Measurements from ENCODE around the gene SPOCK3. TPM values are rescaled to one million over a fixed set of nuclear protein-coding genes. Genes with fewer than 3 reads are reported as not detected.

Gene SPOCK3
- total and polyA plus RNA-seq, 10 of the 15 experiments (the other 5 are each of a cell fraction or from before 2014, with no cell fraction given) = 0.06 to 0.39 (median 0.09) TPM; not detected in 5

GRCh38 chr4:167020410-167020809, 213.9 kb downstream of the SPOCK3 start:
- ChIA-PET SMC1A (ENCODE audit: uncharacterized antibody, unreplicated experiment) (no interaction called here), RAD21 (ENCODE audit: unreplicated experiment) (interaction anchor here (1.4 kb wide), 1 partner anchor 181 kb away, joined by 3 read pairs; no protein-coding TSS in a partner anchor), CTCF (interaction anchor here (0.6 to 1.0 kb wide), 2 partner anchors 271 to 855 kb away, joined by 3 to 4 read pairs; no protein-coding TSS in a partner anchor), POLR2A (no interaction called here)
- no peaks in the 10 kb centered on the region for H4K20me1 ChIP-seq (ENCODE audit: control insufficient read depth, insufficient read depth)
- BruUV-seq (replicated peaks) = no TSS peak
- ATAC-seq = peak; percentile 69
- H3K4me3 ChIP-seq = no peak overlapping the region
- TF ChIP-seq RAD21 (IDR thresholded peaks at IDR 0.05; ENCODE audit: insufficient read depth, low read depth, low read length) = peak; percentile 15; the same call in 1 of the 2 replicates
- TF ChIP-seq E2F4 (IDR thresholded peaks at IDR 0.05; ENCODE audit: low read depth, low read length) = no peak
- TF ChIP-seq GATAD2B (conservative IDR thresholded peaks at IDR 0.05; ENCODE audit: low read depth) = no peak
- no peak for TF ChIP-seq RELA (IDR thresholded peaks at IDR 0.05; ENCODE audit: borderline replicate concordance, partially characterized antibody)
- no peak for TF ChIP-seq PAX5 (IDR thresholded peaks at IDR 0.05; ENCODE audit: borderline replicate concordance, low read depth, low read length)
- no peak for TF ChIP-seq ATF3 (IDR thresholded peaks at IDR 0.05; ENCODE audit: borderline replicate concordance, extremely low read depth, low read depth, low read length)
- no peak for TF ChIP-seq SIX5 (IDR thresholded peaks at IDR 0.05; ENCODE audit: low read depth, low read length, severe bottlenecking)
- no peak for TF ChIP-seq NRF1 (conservative IDR thresholded peaks at IDR 0.05; ENCODE audit: low read depth, low read length)
- no peak for TF ChIP-seq RELB (IDR thresholded peaks at IDR 0.05; ENCODE audit: low read depth)
- peak in 1 of 3 experiments; percentile 8; a peak in 2 of 6 replicates for TF ChIP-seq CTCF (IDR thresholded peaks at IDR 0.05 in 2 of 3, conservative IDR thresholded peaks at IDR 0.05 in 1 of 3; ENCODE audit: control insufficient read depth in 2 of 3, extremely low read depth in 1 of 3, insufficient read depth in 1 of 3, low read depth in 3 of 3, low read length in 3 of 3)
- no peak for TF ChIP-seq POU2F2 (IDR thresholded peaks at IDR 0.05; ENCODE audit: borderline replicate concordance, low read depth, low read length)
- H2AFZ ChIP-seq (ENCODE audit: control insufficient read depth, low read depth, low read length) = no peak overlapping the region
- WGBS (ENCODE audit: insufficient coverage, insufficient replicate concordance, low lambda C conversion rate, missing lambda C conversion rate) = 4% methylated on average over 1 of the region's 1 CpG
- intact Hi-C loops (cut with micrococcal nuclease; ENCODE audit: unreplicated experiment) (loop anchor here (2.0 to 5.0 kb wide), 5 partner anchors 82 to 1132 kb away; partner anchors contain the start of gene SPOCK3), in situ Hi-C loops (cut with MboI) (loop anchor here (5.0 to 25.0 kb wide), 4 partner anchors 267 to 1054 kb away; no protein-coding TSS in a partner anchor)
- H3K27ac ChIP-seq (ENCODE audit: control insufficient read depth, insufficient read depth) = no peak overlapping the region
- no peaks in the 10 kb centered on the region for H3K79me2 ChIP-seq (ENCODE audit: control insufficient read depth, insufficient read depth, low read length)
- no peak for DNase-seq (ENCODE audit: low read depth, low spot score)
- H3K36me3 ChIP-seq (ENCODE audit: control insufficient read depth in 2 of 2, insufficient read depth in 2 of 2, low read length in 1 of 2) = no peaks in the 10 kb centered on the region
- H3K27me3 ChIP-seq (replicated peaks in 1 of 2; ENCODE audit: control insufficient read depth in 2 of 2, insufficient read depth in 2 of 2, low read length in 1 of 2) = no peaks in the 10 kb centered on the region
- no peak overlapping the region for H3K9ac ChIP-seq (ENCODE audit: control insufficient read depth, insufficient read depth, low read length)
- no peak overlapping the region for H3K4me2 ChIP-seq (ENCODE audit: control insufficient read depth, insufficient read depth)
- H3K9me3 ChIP-seq (replicated peaks; ENCODE audit: control insufficient read depth, insufficient read depth, low read length) = no peaks in the 10 kb centered on the region
- no peak for FAIRE-seq
- H3K4me1 ChIP-seq (ENCODE audit: control insufficient read depth, insufficient read depth, low read length) = no peaks in the 10 kb centered on the region

Data from GM12878 (cell line).